PFSK-1 (cell line): Measurements from ENCODE around the gene ADPRM.

Experiments used
- FOXP2 ChIP-seq: optimal IDR thresholded peaks from 2 replicates; pipeline ENCODE3; 2011; ENCODE audit warnings: borderline replicate concordance, control low read depth, inconsistent platforms; ENCODE audit not compliant: insufficient read depth; ENCODE audit errors: extremely low read length, extremely low read depth
- POLR2AphosphoS5 ChIP-seq: IDR thresholded peaks from 2 replicates; pipeline ENCODE4 v1.6.1; 2012; ENCODE audit warnings: low read depth, mild to moderate bottlenecking, control low read depth, low read length, moderate library complexity
- SIN3A ChIP-seq: IDR thresholded peaks from 2 replicates; pipeline ENCODE4 v1.6.1; 2012; ENCODE audit warnings: mild to moderate bottlenecking, low read length, moderate library complexity, borderline replicate concordance; ENCODE audit not compliant: insufficient read depth
- TAF1 ChIP-seq: IDR thresholded peaks from 2 replicates; pipeline ENCODE4 v1.6.1; 2012; ENCODE audit warnings: low read length, control low read depth, borderline replicate concordance; ENCODE audit not compliant: insufficient read depth
- TF ChIP-seq, protein P1 (sequence below), 2 experiments: IDR thresholded peaks; 2 replicates each; pipeline versions ENCODE4 v1.6.1 to v1.8.0; 2011 to 2012; ENCODE audit warnings: low read depth in 2 of 2, low read length in 2 of 2, control low read depth in 1 of 2, inconsistent platforms in 1 of 2, mild to moderate bottlenecking in 1 of 2, moderate library complexity in 1 of 2; ENCODE audit not compliant: insufficient read depth in 1 of 2

DNA sequence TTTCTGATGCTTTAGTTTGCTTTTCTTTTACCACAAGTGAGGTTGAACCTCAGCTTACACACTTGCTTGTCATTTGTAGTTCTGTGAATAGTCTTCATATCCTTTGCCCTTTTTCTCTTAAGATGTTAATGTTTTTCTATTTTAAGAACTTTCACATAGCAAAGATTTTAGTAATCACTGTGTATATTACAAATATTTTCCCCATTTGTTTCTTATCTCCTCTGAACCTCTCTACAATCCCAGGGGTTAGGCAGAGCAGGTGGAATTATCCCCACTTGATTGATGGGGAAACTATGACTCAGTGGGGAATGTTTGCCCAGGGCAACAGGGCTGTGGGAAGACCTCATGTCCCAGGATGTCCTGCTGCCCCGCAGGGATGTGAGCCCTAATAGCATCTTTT, 28.6 kb upstream of the ADPRM start:
- TF ChIP-seq, protein P1, sequence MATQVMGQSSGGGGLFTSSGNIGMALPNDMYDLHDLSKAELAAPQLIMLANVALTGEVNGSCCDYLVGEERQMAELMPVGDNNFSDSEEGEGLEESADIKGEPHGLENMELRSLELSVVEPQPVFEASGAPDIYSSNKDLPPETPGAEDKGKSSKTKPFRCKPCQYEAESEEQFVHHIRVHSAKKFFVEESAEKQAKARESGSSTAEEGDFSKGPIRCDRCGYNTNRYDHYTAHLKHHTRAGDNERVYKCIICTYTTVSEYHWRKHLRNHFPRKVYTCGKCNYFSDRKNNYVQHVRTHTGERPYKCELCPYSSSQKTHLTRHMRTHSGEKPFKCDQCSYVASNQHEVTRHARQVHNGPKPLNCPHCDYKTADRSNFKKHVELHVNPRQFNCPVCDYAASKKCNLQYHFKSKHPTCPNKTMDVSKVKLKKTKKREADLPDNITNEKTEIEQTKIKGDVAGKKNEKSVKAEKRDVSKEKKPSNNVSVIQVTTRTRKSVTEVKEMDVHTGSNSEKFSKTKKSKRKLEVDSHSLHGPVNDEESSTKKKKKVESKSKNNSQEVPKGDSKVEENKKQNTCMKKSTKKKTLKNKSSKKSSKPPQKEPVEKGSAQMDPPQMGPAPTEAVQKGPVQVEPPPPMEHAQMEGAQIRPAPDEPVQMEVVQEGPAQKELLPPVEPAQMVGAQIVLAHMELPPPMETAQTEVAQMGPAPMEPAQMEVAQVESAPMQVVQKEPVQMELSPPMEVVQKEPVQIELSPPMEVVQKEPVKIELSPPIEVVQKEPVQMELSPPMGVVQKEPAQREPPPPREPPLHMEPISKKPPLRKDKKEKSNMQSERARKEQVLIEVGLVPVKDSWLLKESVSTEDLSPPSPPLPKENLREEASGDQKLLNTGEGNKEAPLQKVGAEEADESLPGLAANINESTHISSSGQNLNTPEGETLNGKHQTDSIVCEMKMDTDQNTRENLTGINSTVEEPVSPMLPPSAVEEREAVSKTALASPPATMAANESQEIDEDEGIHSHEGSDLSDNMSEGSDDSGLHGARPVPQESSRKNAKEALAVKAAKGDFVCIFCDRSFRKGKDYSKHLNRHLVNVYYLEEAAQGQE (IDR thresholded peaks at IDR 0.05; ENCODE audit: insufficient read depth in 1 of 2, low read depth in 2 of 2, low read length in 2 of 2): no peak
- no peak for TF ChIP-seq POLR2AphosphoS5
- no peak for TF ChIP-seq TAF1
- no peak for TF ChIP-seq SIN3A
- TF ChIP-seq FOXP2: no peak
